ENCODE results near the gene CBY1. TPM values are rescaled to one million over a fixed set of nuclear protein-coding genes. Genes with fewer than 3 reads are reported as not detected.
A peak's percentile ranks its signal among the peaks of the same experiment; 100 is the strongest.

The CBY1 gene
- total RNA-seq, 2 experiments from 2014 or later: 4.6 to 7.6 TPM

DNA sequence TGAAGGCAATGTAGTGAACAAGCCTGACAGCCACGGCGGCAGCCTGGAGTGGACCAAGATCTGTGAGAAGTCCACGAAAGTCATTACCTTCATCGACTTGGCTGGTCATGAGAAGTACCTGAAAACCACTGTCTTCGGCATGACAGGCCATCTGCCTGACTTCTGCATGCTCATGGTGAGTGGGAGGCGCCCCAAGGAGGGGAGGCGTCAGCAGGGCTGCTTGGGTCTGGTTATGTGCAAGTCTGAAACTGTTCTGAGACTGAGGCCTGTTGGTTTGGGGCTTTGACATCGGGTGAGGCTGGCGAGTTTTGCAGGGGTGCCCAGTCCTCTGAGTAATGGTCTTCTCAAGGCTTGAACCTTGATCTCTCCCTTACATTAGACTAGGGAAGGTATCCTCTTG is 60.4 kb downstream of the CBY1 start:
- H3K27ac ChIP-seq (ENCODE audit: low read depth in 1 of 2, low read length in 2 of 2): no peak overlapping the region
- Mint-ChIP-seq H3K4me1 (ENCODE audit: low read depth) (peaks cover 36% of the 10 kb centered on the region), H3K27me3 (no peaks in the 10 kb centered on the region), H3K9me3 (no peaks in the 10 kb centered on the region), H3K27ac (peak overlapping the region; percentile 34), H3K36me3 (ENCODE audit: low read depth) (peaks cover 94% of the 10 kb centered on the region), H3K4me3 (no peak overlapping the region)
- H3K27me3 ChIP-seq (ENCODE audit: control insufficient read depth in 1 of 2, insufficient read depth in 2 of 2, low read length in 2 of 2): no peaks in the 10 kb centered on the region
- POLR2A ChIA-PET: interaction anchor here (2.6 kb wide), 1 partner anchor 15 kb away, joined by 7 read pairs; no protein-coding TSS in a partner anchor
- ATAC-seq (ENCODE audit: poor library complexity): no peak
- H3K9me3 ChIP-seq (ENCODE audit: control insufficient read depth in 1 of 2, insufficient read depth in 1 of 2, low read length in 2 of 2): no peaks in the 10 kb centered on the region
- H3K4me1 ChIP-seq (ENCODE audit: insufficient read depth, low read length): peaks cover 35% of the 10 kb centered on the region
- peaks cover 64% of the 10 kb centered on the region for H3K36me3 ChIP-seq (ENCODE audit: insufficient read depth, low read length)
- CTCF ChIA-PET: interaction anchor here (2.0 kb wide), 1 partner anchor 16 kb away, joined by 5 read pairs; no protein-coding TSS in a partner anchor
- H3K4me3 ChIP-seq (ENCODE audit: low read length): no peak overlapping the region
- no peak for DNase-seq
- TF ChIP-seq, protein P1, sequence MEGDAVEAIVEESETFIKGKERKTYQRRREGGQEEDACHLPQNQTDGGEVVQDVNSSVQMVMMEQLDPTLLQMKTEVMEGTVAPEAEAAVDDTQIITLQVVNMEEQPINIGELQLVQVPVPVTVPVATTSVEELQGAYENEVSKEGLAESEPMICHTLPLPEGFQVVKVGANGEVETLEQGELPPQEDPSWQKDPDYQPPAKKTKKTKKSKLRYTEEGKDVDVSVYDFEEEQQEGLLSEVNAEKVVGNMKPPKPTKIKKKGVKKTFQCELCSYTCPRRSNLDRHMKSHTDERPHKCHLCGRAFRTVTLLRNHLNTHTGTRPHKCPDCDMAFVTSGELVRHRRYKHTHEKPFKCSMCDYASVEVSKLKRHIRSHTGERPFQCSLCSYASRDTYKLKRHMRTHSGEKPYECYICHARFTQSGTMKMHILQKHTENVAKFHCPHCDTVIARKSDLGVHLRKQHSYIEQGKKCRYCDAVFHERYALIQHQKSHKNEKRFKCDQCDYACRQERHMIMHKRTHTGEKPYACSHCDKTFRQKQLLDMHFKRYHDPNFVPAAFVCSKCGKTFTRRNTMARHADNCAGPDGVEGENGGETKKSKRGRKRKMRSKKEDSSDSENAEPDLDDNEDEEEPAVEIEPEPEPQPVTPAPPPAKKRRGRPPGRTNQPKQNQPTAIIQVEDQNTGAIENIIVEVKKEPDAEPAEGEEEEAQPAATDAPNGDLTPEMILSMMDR (IDR thresholded peaks at IDR 0.05): no peak
- intact Hi-C loops (cut with DNase I, micrococcal nuclease): no loop called here

DNA sequence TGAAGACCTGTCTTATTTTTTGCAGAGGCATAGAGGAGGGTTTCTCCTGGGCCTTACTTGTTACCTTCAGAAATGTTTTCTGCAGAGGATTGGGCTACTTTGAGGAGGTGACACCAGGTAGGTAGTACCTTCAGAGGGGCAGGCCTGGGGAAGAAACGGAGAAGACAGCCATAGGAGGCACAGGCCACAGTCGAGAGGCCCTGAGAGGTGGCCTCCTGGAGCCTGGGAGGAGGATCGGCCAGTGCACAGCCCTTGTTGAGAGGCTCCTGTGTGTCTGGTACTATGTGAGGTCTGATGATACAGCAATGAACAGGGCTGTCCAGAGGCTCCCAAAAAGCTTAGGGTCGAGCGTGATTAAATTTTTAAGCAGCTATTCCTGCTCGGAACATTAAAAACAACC is 60.8 kb downstream of the CBY1 start:
- TF ChIP-seq, protein P1 (IDR thresholded peaks at IDR 0.05): no peak
- Histone ChIP-seq H3K36me3 (ENCODE audit: insufficient read depth, low read length) (peaks cover 68% of the 10 kb centered on the region), H3K27ac (ENCODE audit: low read depth in 1 of 2, low read length in 2 of 2) (no peak overlapping the region), H3K9me3 (ENCODE audit: control insufficient read depth in 1 of 2, insufficient read depth in 1 of 2, low read length in 2 of 2) (no peaks in the 10 kb centered on the region), H3K4me3 (ENCODE audit: low read length) (no peak overlapping the region), H3K4me1 (ENCODE audit: insufficient read depth, low read length) (peaks cover 31% of the 10 kb centered on the region), H3K27me3 (ENCODE audit: control insufficient read depth in 1 of 2, insufficient read depth in 2 of 2, low read length in 2 of 2) (no peaks in the 10 kb centered on the region)
- Mint-ChIP-seq H3K4me3 (no peak overlapping the region), H3K27me3 (no peaks in the 10 kb centered on the region), H3K36me3 (ENCODE audit: low read depth) (peaks cover 94% of the 10 kb centered on the region), H3K9me3 (no peaks in the 10 kb centered on the region), H3K4me1 (ENCODE audit: low read depth) (peaks cover 31% of the 10 kb centered on the region), H3K27ac (peak overlapping the region; percentile 34)
- intact Hi-C loops (cut with DNase I, micrococcal nuclease): no loop called here
- DNase-seq (no peak), ATAC-seq (ENCODE audit: poor library complexity) (no peak)
- POLR2A ChIA-PET: interaction anchor here (1.7 kb wide), 1 partner anchor 12 kb away, joined by 6 read pairs; the partner anchor contains the start of gene GTPBP1
- CTCF ChIA-PET: interaction anchor here (1.3 to 2.0 kb wide), 2 partner anchors 15 to 36 kb away, joined by 4 to 5 read pairs; partner anchors contain the start of gene TOMM22

DNA sequence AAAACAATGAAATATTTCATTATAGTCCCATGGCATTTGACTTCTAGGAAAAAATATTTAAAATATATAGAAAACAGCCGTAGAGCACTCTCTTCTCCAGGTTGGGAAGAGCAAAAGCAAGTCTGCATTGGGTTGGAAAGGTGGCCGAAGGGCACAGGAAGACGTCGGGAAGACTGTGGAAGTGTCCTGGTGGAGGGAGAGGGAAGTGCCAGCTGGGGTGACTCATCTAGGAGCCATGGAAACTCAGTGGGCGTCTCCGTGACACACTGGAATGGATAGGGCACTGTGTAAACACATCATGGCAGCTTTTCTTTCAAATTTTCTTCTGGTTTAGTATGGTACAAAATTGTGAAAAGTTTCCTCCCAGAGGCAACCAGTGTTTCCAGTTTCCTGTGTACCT is 62.0 kb downstream of the CBY1 start:
- Mint-ChIP-seq H3K27ac (peak overlapping the region; percentile 15), H3K36me3 (ENCODE audit: low read depth) (peaks cover 94% of the 10 kb centered on the region), H3K27me3 (no peaks in the 10 kb centered on the region), H3K4me1 (ENCODE audit: low read depth) (peaks cover 20% of the 10 kb centered on the region), H3K9me3 (no peaks in the 10 kb centered on the region), H3K4me3 (no peak overlapping the region)
- H3K36me3 ChIP-seq (ENCODE audit: insufficient read depth, low read length): peaks cover 71% of the 10 kb centered on the region
- ATAC-seq (ENCODE audit: poor library complexity): peak; percentile 39
- TF ChIP-seq, protein P1 (IDR thresholded peaks at IDR 0.05): no peak
- H3K4me3 ChIP-seq (ENCODE audit: low read length): no peak overlapping the region
- no peaks in the 10 kb centered on the region for H3K9me3 ChIP-seq (ENCODE audit: control insufficient read depth in 1 of 2, insufficient read depth in 1 of 2, low read length in 2 of 2)
- ChIA-PET CTCF (interaction anchor here (1.3 to 2.0 kb wide), 2 partner anchors 14 to 37 kb away, joined by 4 to 5 read pairs; partner anchors contain the start of gene TOMM22), POLR2A (interaction anchor here (1.7 to 3.2 kb wide), 2 partner anchors 13 kb away, joined by 6 to 10 read pairs; partner anchors contain the start of gene GTPBP1)
- H3K27me3 ChIP-seq (ENCODE audit: control insufficient read depth in 1 of 2, insufficient read depth in 2 of 2, low read length in 2 of 2): no peaks in the 10 kb centered on the region
- no peak overlapping the region for H3K27ac ChIP-seq (ENCODE audit: low read depth in 1 of 2, low read length in 2 of 2)
- DNase-seq: peak in 1 of 14 experiments; percentile 31
- intact Hi-C loops (cut with DNase I, micrococcal nuclease): no loop called here
- peaks cover 20% of the 10 kb centered on the region for H3K4me1 ChIP-seq (ENCODE audit: insufficient read depth, low read length)

Measured in CD4-positive, alpha-beta T cell (primary cell).